K562 (cell line): ENCODE results near the gene CCT5. TPM values are rescaled to one million over a fixed set of nuclear protein-coding genes. Genes with fewer than 3 reads are reported as not detected.

Experiments used
- ATAC-seq: fragments of 200-7000 bp; cut with Tn5 transposase; 3 replicates; pipeline ENCODE4 v1.9.1; 2020; ENCODE audit warnings: moderate library complexity
- Bru-seq: library from RNA; stranded (reverse); fragments of 400-500 nt; gene quantifications from one replicate; lab custom pipeline; 2021; lab: Mats Ljungman, UMichigan
- BruChase-seq, 2 experiments: library from RNA; stranded (reverse); fragments of 400-500 nt; gene quantifications; one replicate each; lab custom pipeline; 2021; lab: Mats Ljungman, UMichigan
- BruUV-seq: library from RNA; stranded (reverse); fragments of 400-500 nt; replicated peaks from 2 replicates; lab custom pipeline; 2021; lab: Mats Ljungman, UMichigan
- CTCF ChIA-PET: fragments of 300-600 bp; formaldehyde crosslinking; extraction: SDS; loops from one replicate; lab custom pipeline; 2021; ENCODE audit warnings: low intra/inter-chr PET ratio; lab: Yijun Ruan, JAX
- POLR2A ChIA-PET: fragments of 300-600, 350-650 bp; sonication (Branson Sonifier 250); formaldehyde crosslinking; extraction: SDS; loops from one replicate; lab custom pipeline; 2021; ENCODE audit warnings: antibody characterized with exemption, inconsistent platforms; lab: Yijun Ruan, JAX
- DNase-seq, 4 experiments: peaks; one replicate each; pipeline versions ENCODE4 v3.0.0 to v3.0.0-alpha.2; 2011 to 2018; ENCODE audit warnings: low spot score in 3 of 4, mixed read lengths in 3 of 4; ENCODE audit errors: extremely low read depth in 1 of 4
- FAIRE-seq: peaks from 2 replicates; lab custom pipeline; 2011; peaks lifted over from hg19 to GRCh38; lab: Jason Lieb, UNC
- H2AFZ ChIP-seq: 2 replicates; pipeline ENCODE4 v1.6.0; 2011; ENCODE audit warnings: low read depth, low read length, control low read depth, inconsistent platforms
- H3K27ac ChIP-seq: fragments of 200-600 bp; 3 replicates; pipeline ENCODE4 v1.8.0; 2011; ENCODE audit warnings: low read depth, mild to moderate bottlenecking, control low read depth, inconsistent platforms, low read length, moderate library complexity, mixed read lengths; ENCODE audit errors: extremely low read depth
- H3K27me3 ChIP-seq, 2 experiments: fragments of 300-600 bp in 1 of 2; 2 replicates in 1 of 2; 3 replicates in 1 of 2; pipeline versions ENCODE4 v1.6.0 to v1.8.0; 2011; ENCODE audit warnings: inconsistent platforms in 2 of 2, low read length in 2 of 2, mild to moderate bottlenecking in 1 of 2, mixed read lengths in 1 of 2, moderate library complexity in 1 of 2; ENCODE audit not compliant: control insufficient read depth in 2 of 2, insufficient read depth in 2 of 2
- H3K36me3 ChIP-seq: fragments of 300-600 bp; 3 replicates; pipeline ENCODE4 v1.8.0; 2011; ENCODE audit warnings: mild to moderate bottlenecking, low read length, inconsistent platforms; ENCODE audit not compliant: control insufficient read depth, insufficient read depth
- H3K4me1 ChIP-seq, 2 experiments: fragments of 200-600 bp in 1 of 2; replicated peaks in 1 of 2; 2 replicates in 1 of 2; 3 replicates in 1 of 2; pipeline versions ENCODE4 v1.5.1 to v1.8.0; 2011; ENCODE audit warnings: inconsistent platforms in 2 of 2, low read length in 2 of 2, mild to moderate bottlenecking in 1 of 2, mixed read lengths in 1 of 2, moderate library complexity in 1 of 2; ENCODE audit not compliant: control insufficient read depth in 2 of 2, insufficient read depth in 2 of 2
- H3K4me2 ChIP-seq: 2 replicates; pipeline ENCODE4 v1.6.1; 2011; ENCODE audit warnings: low read length, control low read depth, inconsistent platforms, mixed read lengths; ENCODE audit not compliant: insufficient read depth
- H3K4me3 ChIP-seq: fragments of 200-600 bp; sonication (generic), shearing (Covaris generic); 2 replicates; pipeline ENCODE4 v1.5.1; 2016; ENCODE audit warnings: control low read depth, inconsistent platforms
- H3K79me2 ChIP-seq: fragments of 200-600 bp; 3 replicates; pipeline ENCODE4 v1.8.0; 2011; ENCODE audit warnings: low read length, inconsistent platforms; ENCODE audit not compliant: control insufficient read depth, insufficient read depth
- H3K9ac ChIP-seq, 2 experiments: 2 replicates each; pipeline versions ENCODE4 v1.6.0 to v1.6.1; 2011; ENCODE audit warnings: low read depth in 2 of 2, low read length in 2 of 2, control low read depth in 1 of 2, inconsistent platforms in 1 of 2, mild to moderate bottlenecking in 1 of 2, mixed read lengths in 1 of 2; ENCODE audit not compliant: insufficient read depth in 1 of 2
- H3K9me1 ChIP-seq: one replicate; pipeline ENCODE4 v1.6.0; 2011; ENCODE audit warnings: inconsistent platforms, mild to moderate bottlenecking, low read length, moderate library complexity; ENCODE audit not compliant: control insufficient read depth, insufficient read depth
- H3K9me3 ChIP-seq: replicated peaks from 2 replicates; pipeline ENCODE4 v1.5.1; 2011; ENCODE audit warnings: low read depth, low read length, inconsistent platforms; ENCODE audit not compliant: control insufficient read depth, insufficient read depth
- H4K20me1 ChIP-seq: replicated peaks from 2 replicates; pipeline ENCODE4 v1.6.1; 2011; ENCODE audit warnings: low read length, inconsistent platforms, mixed read lengths; ENCODE audit not compliant: control insufficient read depth, insufficient read depth
- CTBP1 ChIP-seq: fragments of 450-650 bp; IDR thresholded peaks from 2 replicates; pipeline ENCODE4 v1.6.1; 2016; ENCODE audit warnings: borderline replicate concordance
- ETS2 ChIP-seq: IDR thresholded peaks from 2 replicates; pipeline ENCODE4 v1.6.1; 2016; ENCODE audit warnings: borderline replicate concordance, missing genetic modification characterization, mild to moderate bottlenecking, moderate library complexity, missing compliant biosample characterization; ENCODE audit not compliant: poor library complexity, severe bottlenecking
- FOXJ2 ChIP-seq: fragments of 200-800 bp; sonication (Bioruptor generic); IDR thresholded peaks from 2 replicates; pipeline ENCODE4 v1.6.1; 2016; ENCODE audit warnings: missing genetic modification characterization, missing compliant biosample characterization
- KAT2B ChIP-seq: IDR thresholded peaks from one replicate; pipeline ENCODE4 v1.6.1; 2012; ENCODE audit warnings: low read depth, mild to moderate bottlenecking, control low read depth, inconsistent platforms, low read length, moderate library complexity
- MAFF ChIP-seq: IDR thresholded peaks from 2 replicates; pipeline ENCODE4 v1.6.1; 2012; ENCODE audit warnings: low read length, improper control_type of control experiment
- MTA2 ChIP-seq: fragments of 450-650 bp; IDR thresholded peaks from 2 replicates; pipeline ENCODE4 v1.6.1; 2016; ENCODE audit warnings: low read depth
- MYC ChIP-seq, 2 experiments: fragments of 250-450 bp in 1 of 2; sonication (Bioruptor Pico) in 1 of 2; IDR thresholded peaks; 2 replicates each; pipeline versions ENCODE4 v1.5.1 to v1.6.1; 2012 to 2021; ENCODE audit warnings: low read depth in 2 of 2, borderline replicate concordance in 1 of 2, improper control_type of control experiment in 1 of 2, low read length in 1 of 2, mild to moderate bottlenecking in 1 of 2, moderate library complexity in 1 of 2
- NCOA2 ChIP-seq, 2 experiments: fragments of 450-650 bp; IDR thresholded peaks; 2 replicates each; pipeline ENCODE4 v1.6.1; 2018; ENCODE audit warnings: mild to moderate bottlenecking in 2 of 2, moderate library complexity in 1 of 2; ENCODE audit not compliant: partially characterized antibody in 2 of 2
- ZNF77 ChIP-seq: fragments of 250-450 bp; sonication (Bioruptor Pico); IDR thresholded peaks from 2 replicates; pipeline ENCODE4 v1.5.0; 2020
- WGBS: fragments of 100-300 bp; shearing (Covaris generic); methylation state at CpG from one replicate; pipeline ENCODE4 v1.1.6; 2016; ENCODE audit warnings: low coverage, mixed read lengths; ENCODE audit not compliant: insufficient coverage; ENCODE audit errors: missing lambda C conversion rate; 5-methylcytosine and 5-hydroxymethylcytosine counted together
- in situ Hi-C: fragments of 300-500 bp; cut with MboI; formaldehyde crosslinking; loops from 4 replicates; pipeline ENCODE4 v1.15.0; 2018; ENCODE audit warnings: inconsistent platforms, mixed read lengths
- intact Hi-C: fragments of 100-400 bp; cut with micrococcal nuclease; formaldehyde crosslinking; loops from 2 replicates; pipeline ENCODE4 v1.14.2; 2022
- long read RNA-seq, 3 experiments: library from polyadenylated mRNA in 2 of 3; library from RNA in 1 of 3; unstranded in 2 of 3; stranded (forward) in 1 of 3; transcript quantifications; one replicate each; pipeline ENCODE4 v2.0.0, GENCODE V29; 2019 to 2022
- polyA minus RNA-seq, 3 experiments: library from RNA; depleted of rRNA, polyadenylated mRNA; stranded (reverse); fragments of >200 nt; gene quantifications; 2 replicates each; pipeline ENCODE4 v1.2.3, GENCODE V29; 2011
- polyA plus RNA-seq, 8 experiments: library from polyadenylated mRNA; depleted of rRNA in 4 of 8; stranded (reverse) in 5 of 8; unstranded in 3 of 8; fragments of >200 nt; fragmentation: Nextera tagmentation in 2 of 8; fragmentation: Illumina TruSeq in 1 of 8; extraction: Ambion mirVana in 2 of 8; extraction: Trizol in 1 of 8; gene quantifications; 2 replicates each; pipeline versions ENCODE4 v1.2.1 to v1.2.3, GENCODE V29; 2011 to 2014; ENCODE audit warnings: inconsistent platforms in 1 of 8, missing spikeins in 1 of 8
- total RNA-seq, 7 experiments: library from RNA; depleted of rRNA in 6 of 7; stranded (reverse); fragments of >200 nt in 6 of 7; fragmentation: Illumina TruSeq in 2 of 7; extraction: Trizol in 2 of 7; gene quantifications; 2 replicates each; pipeline versions ENCODE4 v1.2.1 to v1.2.3, GENCODE V29; 2011 to 2021; ENCODE audit warnings: low replicate concordance in 1 of 7

The CCT5 gene
- total RNA-seq (2011; cell fraction: chromatin; rRNA removed; ENCODE audit: low replicate concordance): 239 and 473 TPM in 2 replicates
- total RNA-seq (2011; cell fraction: nucleolus; rRNA removed): 160 and 181 TPM in 2 replicates
- total RNA-seq (2011; cell fraction: nucleoplasm; rRNA removed): 271 and 310 TPM in 2 replicates
- total RNA-seq (2014; rRNA removed) (1,056 and 1,105 TPM in 2 replicates), total RNA-seq (2014; rRNA removed; fragmentation: Illumina TruSeq; extraction: Trizol) (1,310 and 1,339 TPM in 2 replicates), total RNA-seq (2015; rRNA removed; fragmentation: Illumina TruSeq; extraction: Trizol) (1,290 and 1,307 TPM in 2 replicates), total RNA-seq (2021) (782 and 792 TPM in 2 replicates), polyA plus RNA-seq (2011; rRNA removed) (773 and 1,153 TPM in 2 replicates), polyA plus RNA-seq (2014; fragmentation: Illumina TruSeq; extraction: Trizol) (1,097 and 1,170 TPM in 2 replicates), polyA plus RNA-seq (2014; fragmentation: Nextera tagmentation; extraction: Ambion mirVana) (1,000 to 10,000 TPM in 1 of 2 experiments, 100 to 1,000 TPM in 1; 926 to 1,606 TPM), polyA plus RNA-seq (2014; rRNA removed) (798 and 941 TPM in 2 replicates), polyA minus RNA-seq (2011; rRNA and poly(A)+ RNA removed) (2,049 and 2,472 TPM in 2 replicates), Bru-seq, nascent RNA (percentile 98 among the genes with signal in this experiment), BruChase-seq, experiment 1, labeled RNA remaining after a 2-hour chase (percentile 99 among the genes with signal in this experiment), BruChase-seq, experiment 2, labeled RNA remaining after a 6-hour chase (percentile 99 among the genes with signal in this experiment)
- 486 and 691 TPM in 2 replicates for polyA plus RNA-seq (2011; cell fraction: cytosol; rRNA removed)
- 304 and 417 TPM in 2 replicates for polyA plus RNA-seq (2011; cell fraction: nucleus; rRNA removed)
- polyA plus RNA-seq (2012): 564 and 1,172 TPM in 2 replicates
- polyA minus RNA-seq (2011; cell fraction: cytosol; rRNA and poly(A)+ RNA removed): 548 and 692 TPM in 2 replicates
- polyA minus RNA-seq (2011; cell fraction: nucleus; rRNA and poly(A)+ RNA removed): 155 and 246 TPM in 2 replicates
- long read RNA-seq, experiment 1, transcript CCT5-210 (3 exons, 1,091 nt): minor isoform, 14 of 4,317 reads
- long read RNA-seq, experiment 1, transcript CCT5-214 (11 exons, 1,997 nt): minor isoform, 6 of 4,317 reads
- long read RNA-seq, experiment 1, transcript CCT5-213 (10 exons, 1,728 nt): minor isoform, 39 of 4,317 reads
- long read RNA-seq, experiment 1, transcript CCT5-201 (11 exons, 3,675 nt): major isoform, 3,925 of 4,317 reads
- long read RNA-seq, experiment 1, partial matches to known transcripts: 191 of 4,317 reads
- long read RNA-seq, experiment 1, other reads (novel, unspliced or antisense): 142 of 4,317 reads
- long read RNA-seq, experiment 2, transcript CCT5-201 (11 exons, 3,675 nt): major isoform, 746 of 989 reads
- long read RNA-seq, experiment 2, transcript CCT5-210 (3 exons, 1,091 nt): minor isoform, 30 of 989 reads
- long read RNA-seq, experiment 2, transcript CCT5-213 (10 exons, 1,728 nt): minor isoform, 10 of 989 reads
- long read RNA-seq, experiment 2, partial matches to known transcripts: 157 of 989 reads
- long read RNA-seq, experiment 2, other reads (novel, unspliced or antisense): 46 of 989 reads
- long read RNA-seq, experiment 3, transcript CCT5-213 (10 exons, 1,728 nt): minor isoform, 13 of 1,992 reads
- long read RNA-seq, experiment 3, transcript CCT5-201 (11 exons, 3,675 nt): major isoform, 1,835 of 1,992 reads
- long read RNA-seq, experiment 3, partial matches to known transcripts: 98 of 1,992 reads
- long read RNA-seq, experiment 3, other reads (novel, unspliced or antisense): 42 of 1,992 reads

- Histone ChIP-seq H3K9ac (peak within 1 kb of the TSS; percentile 99 to 100), H3K27ac (peak within 1 kb of the TSS; percentile 95), H3K36me3 (peaks cover 49% of the 10 kb centered on the region), H2AFZ (peak within 1 kb of the TSS; percentile 94), H3K9me3 (no peaks in the 10 kb centered on the region), H3K4me2 (peak within 1 kb of the TSS; percentile 100), H3K4me1 (peaks cover 12 to 20% of the 10 kb centered on the region in 2 experiments), H3K27me3 (no peaks in the 10 kb centered on the region), H4K20me1 (peaks cover 29% of the 10 kb centered on the region), H3K4me3 (peak within 1 kb of the TSS; percentile 83), H3K79me2 (peaks cover 85% of the 10 kb centered on the region), H3K9me1 (peaks cover 3% of the 10 kb centered on the region)
- in situ Hi-C loops (no loop called here), intact Hi-C loops (loop anchor here (5.0 kb wide), 2 partner anchors 57 to 102 kb away; partner anchors contain the start of genes CMBL and MARCHF6)
- ChIA-PET POLR2A (interaction anchor here (0.6 to 5.6 kb wide), 16 partner anchors 12 to 176 kb away, joined by 3 to 72 read pairs (median 4); partner anchors contain the start of gene MARCHF6), CTCF (no interaction called here)
- FAIRE-seq: peak; percentile 87
- peak; percentile 93 to 99 (median 96) for DNase-seq
- WGBS: under 1% methylated on average over 65 of the region's 67 CpGs
- ATAC-seq: peak; percentile 76
- TSS peak; percentile 50 for BruUV-seq
- TF ChIP-seq CTBP1 (peak; percentile 60; the same call in 1 of the 2 replicates), MTA2 (no peak), ETS2 (tag) (no peak), FOXJ2 (no peak), NCOA2 (IDR thresholded peaks at IDR 0.05; ENCODE audit: partially characterized antibody in 2 of 2) (peak in 1 of 2 experiments; percentile 87), MYC (IDR thresholded peaks at IDR 0.05; ENCODE audit: low read depth, low read length) (peak; percentile 97), MYC (CRISPR knock-in tag; IDR thresholded peaks at IDR 0.05; ENCODE audit: borderline replicate concordance, low read depth) (peak; percentile 99), MAFF (peak; percentile 87), ZNF77 (CRISPR knock-in tag) (no peak), KAT2B (no peak)
Observed at GRCh38 chr5:10249948-10250805, at the start of gene CCT5. Gene CCT5 (plus strand): TSS chr5:10250280. CDS start chr5:10250341, 61 bp downstream.
